DND-41 (cell line): ENCODE results near the gene GALNT12.

Experiments used
- ATAC-seq: fragments of 200-7000 bp; cut with Tn5 transposase; 3 replicates; pipeline ENCODE4 v1.9.1; 2021; ENCODE audit warnings: low read depth; ENCODE audit not compliant: insufficient read depth
- DNase-seq: peaks from one replicate; pipeline ENCODE4 v3.0.0-alpha.2; 2020
- H2AFZ ChIP-seq: 2 replicates; pipeline ENCODE4 v1.6.0; 2012; ENCODE audit warnings: low read depth, low read length
- H3K27ac ChIP-seq: 2 replicates; pipeline ENCODE4 v1.5.1; 2012; ENCODE audit warnings: low read length, inconsistent platforms
- H3K27me3 ChIP-seq: fragments of 200-600 bp; sonication (generic); 2 replicates; pipeline ENCODE4 v1.6.0; 2012; ENCODE audit warnings: low read length, mild to moderate bottlenecking, inconsistent platforms; ENCODE audit not compliant: insufficient read depth, poor library complexity
- H3K36me3 ChIP-seq: 2 replicates; pipeline ENCODE4 v1.5.1; 2012; ENCODE audit warnings: low read length, inconsistent platforms; ENCODE audit not compliant: insufficient read depth
- H3K4me1 ChIP-seq: 2 replicates; pipeline ENCODE4 v1.5.1; 2012; ENCODE audit warnings: mild to moderate bottlenecking, low read length; ENCODE audit not compliant: insufficient read depth
- H3K4me2 ChIP-seq: 2 replicates; pipeline ENCODE4 v1.6.0; 2012; ENCODE audit warnings: mild to moderate bottlenecking, moderate library complexity, low read length, inconsistent platforms; ENCODE audit not compliant: insufficient read depth
- H3K4me3 ChIP-seq, 2 experiments: fragments of 200-600 bp in 1 of 2; shearing (Covaris generic) in 1 of 2; 2 replicates each; pipeline ENCODE4 v1.5.1; 2012 to 2016; ENCODE audit warnings: inconsistent platforms in 2 of 2, low read length in 2 of 2, mild to moderate bottlenecking in 2 of 2, low read depth in 1 of 2, moderate library complexity in 1 of 2
- H3K79me2 ChIP-seq: 2 replicates; pipeline ENCODE4 v1.6.0; 2012; ENCODE audit warnings: low read length, inconsistent platforms; ENCODE audit not compliant: insufficient read depth
- H3K9ac ChIP-seq: 2 replicates; pipeline ENCODE4 v1.6.0; 2012; ENCODE audit warnings: low read depth, mild to moderate bottlenecking, inconsistent platforms, low read length, moderate library complexity
- H3K9me3 ChIP-seq: 2 replicates; pipeline ENCODE4 v1.5.1; 2012; ENCODE audit warnings: low read length, moderate library complexity, mild to moderate bottlenecking, inconsistent platforms; ENCODE audit not compliant: insufficient read depth, severe bottlenecking
- H4K20me1 ChIP-seq: 2 replicates; pipeline ENCODE4 v1.6.0; 2012; ENCODE audit warnings: low read length; ENCODE audit not compliant: insufficient read depth
- EZH2 ChIP-seq: IDR thresholded peaks from 3 replicates; pipeline ENCODE4 v1.6.1; 2012; ENCODE audit warnings: borderline replicate concordance, low read depth, mild to moderate bottlenecking, moderate library complexity, low read length, inconsistent platforms; ENCODE audit not compliant: severe bottlenecking
- TF ChIP-seq, protein P1 (sequence below): IDR thresholded peaks from 2 replicates; pipeline ENCODE4 v1.5.1; 2012; ENCODE audit warnings: borderline replicate concordance, low read length, moderate library complexity, mild to moderate bottlenecking; ENCODE audit not compliant: poor library complexity, severe bottlenecking; ENCODE audit errors: extremely low read depth

GALNT12 gene, protein sequence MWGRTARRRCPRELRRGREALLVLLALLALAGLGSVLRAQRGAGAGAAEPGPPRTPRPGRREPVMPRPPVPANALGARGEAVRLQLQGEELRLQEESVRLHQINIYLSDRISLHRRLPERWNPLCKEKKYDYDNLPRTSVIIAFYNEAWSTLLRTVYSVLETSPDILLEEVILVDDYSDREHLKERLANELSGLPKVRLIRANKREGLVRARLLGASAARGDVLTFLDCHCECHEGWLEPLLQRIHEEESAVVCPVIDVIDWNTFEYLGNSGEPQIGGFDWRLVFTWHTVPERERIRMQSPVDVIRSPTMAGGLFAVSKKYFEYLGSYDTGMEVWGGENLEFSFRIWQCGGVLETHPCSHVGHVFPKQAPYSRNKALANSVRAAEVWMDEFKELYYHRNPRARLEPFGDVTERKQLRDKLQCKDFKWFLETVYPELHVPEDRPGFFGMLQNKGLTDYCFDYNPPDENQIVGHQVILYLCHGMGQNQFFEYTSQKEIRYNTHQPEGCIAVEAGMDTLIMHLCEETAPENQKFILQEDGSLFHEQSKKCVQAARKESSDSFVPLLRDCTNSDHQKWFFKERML

DNA sequence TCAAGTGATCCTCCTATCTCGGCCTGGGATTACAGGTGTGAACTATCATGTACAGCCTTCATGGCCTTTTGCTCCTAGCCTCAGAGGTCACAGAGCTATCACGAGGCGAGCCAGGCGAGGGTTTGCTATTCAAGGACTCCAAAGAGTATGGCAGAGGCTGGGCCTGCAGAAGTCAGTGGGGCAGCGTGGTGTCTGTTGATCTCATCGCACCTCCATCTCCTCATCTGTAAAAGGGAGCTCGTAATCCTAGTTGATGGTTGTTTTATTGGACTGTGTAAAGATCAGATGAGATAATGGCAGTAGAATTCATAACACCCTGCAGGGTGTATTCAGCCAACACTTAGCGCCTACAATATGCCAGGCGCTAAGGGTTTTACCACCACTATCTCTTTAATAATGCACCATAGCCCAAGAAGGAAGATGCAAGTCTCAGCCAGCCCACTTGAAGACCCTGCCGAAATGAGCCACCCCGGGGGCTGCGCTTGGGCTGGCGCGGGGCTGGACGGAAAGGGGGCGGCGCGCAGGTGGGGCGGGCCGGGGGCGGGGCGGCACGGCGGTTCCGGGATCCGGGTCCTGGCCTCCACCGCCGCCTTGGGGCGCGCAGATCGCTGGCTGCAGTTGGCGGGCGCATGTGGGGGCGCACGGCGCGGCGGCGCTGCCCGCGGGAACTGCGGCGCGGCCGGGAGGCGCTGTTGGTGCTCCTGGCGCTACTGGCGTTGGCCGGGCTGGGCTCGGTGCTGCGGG lies at the start of gene GALNT12:
Gene GALNT12, plus strand, starts transcription at position 601 of the 744 bp plus-strand sequence. Its CDS starts 29 bp downstream, at position 630.
- ATAC-seq (0 out of 3 replicates have a peak, but pooled peaks have one; percentile 27), DNase-seq (no peak)
- Histone ChIP-seq H3K27ac (no peak within 1 kb of the TSS), H3K4me2 (no peak within 1 kb of the TSS), H3K9me3 (no peaks in the 10 kb centered on the region), H3K36me3 (no peaks in the 10 kb centered on the region), H3K9ac (no peak within 1 kb of the TSS), H3K27me3 (peaks cover 27% of the 10 kb centered on the region), H4K20me1 (no peaks in the 10 kb centered on the region), H3K4me1 (no peaks in the 10 kb centered on the region), H2AFZ (no peak within 1 kb of the TSS), H3K79me2 (no peaks in the 10 kb centered on the region), H3K4me3 (no peak within 1 kb of the TSS)
- no peak for TF ChIP-seq EZH2
- TF ChIP-seq, protein P1, sequence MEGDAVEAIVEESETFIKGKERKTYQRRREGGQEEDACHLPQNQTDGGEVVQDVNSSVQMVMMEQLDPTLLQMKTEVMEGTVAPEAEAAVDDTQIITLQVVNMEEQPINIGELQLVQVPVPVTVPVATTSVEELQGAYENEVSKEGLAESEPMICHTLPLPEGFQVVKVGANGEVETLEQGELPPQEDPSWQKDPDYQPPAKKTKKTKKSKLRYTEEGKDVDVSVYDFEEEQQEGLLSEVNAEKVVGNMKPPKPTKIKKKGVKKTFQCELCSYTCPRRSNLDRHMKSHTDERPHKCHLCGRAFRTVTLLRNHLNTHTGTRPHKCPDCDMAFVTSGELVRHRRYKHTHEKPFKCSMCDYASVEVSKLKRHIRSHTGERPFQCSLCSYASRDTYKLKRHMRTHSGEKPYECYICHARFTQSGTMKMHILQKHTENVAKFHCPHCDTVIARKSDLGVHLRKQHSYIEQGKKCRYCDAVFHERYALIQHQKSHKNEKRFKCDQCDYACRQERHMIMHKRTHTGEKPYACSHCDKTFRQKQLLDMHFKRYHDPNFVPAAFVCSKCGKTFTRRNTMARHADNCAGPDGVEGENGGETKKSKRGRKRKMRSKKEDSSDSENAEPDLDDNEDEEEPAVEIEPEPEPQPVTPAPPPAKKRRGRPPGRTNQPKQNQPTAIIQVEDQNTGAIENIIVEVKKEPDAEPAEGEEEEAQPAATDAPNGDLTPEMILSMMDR: no peak

DNA sequence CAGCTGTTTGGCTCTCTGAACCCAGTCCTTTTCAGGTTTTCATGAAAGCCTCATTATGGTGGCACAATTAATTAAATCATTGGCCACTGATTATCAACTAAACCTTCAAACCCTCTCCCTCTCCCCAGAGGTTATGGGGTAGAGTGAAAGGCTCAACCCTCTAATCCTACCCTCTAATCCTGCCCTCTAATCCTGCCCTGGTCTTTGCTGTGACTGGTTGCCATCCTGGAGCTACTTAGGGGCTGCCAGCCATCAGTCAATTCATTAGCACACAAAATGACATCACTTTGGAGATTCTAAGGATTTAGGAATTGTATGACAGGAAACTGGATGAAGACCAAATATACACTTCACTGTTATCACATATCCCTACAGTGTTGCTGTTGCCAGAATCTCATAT lies 47.2 kb upstream of the GALNT12 start:
- no peaks in the 10 kb centered on the region for H3K9me3 ChIP-seq
- no peak overlapping the region for H2AFZ ChIP-seq
- no peaks in the 10 kb centered on the region for H3K36me3 ChIP-seq
- H4K20me1 ChIP-seq: no peaks in the 10 kb centered on the region
- TF ChIP-seq EZH2: no peak
- TF ChIP-seq, protein P1: no peak
- H3K4me1 ChIP-seq: no peaks in the 10 kb centered on the region
- no peak for DNase-seq
- no peaks in the 10 kb centered on the region for H3K79me2 ChIP-seq
- no peak overlapping the region for H3K9ac ChIP-seq
- H3K4me2 ChIP-seq: no peak overlapping the region
- no peak for ATAC-seq
- no peak overlapping the region for H3K27ac ChIP-seq
- no peaks in the 10 kb centered on the region for H3K27me3 ChIP-seq
- no peak overlapping the region for H3K4me3 ChIP-seq

DNA sequence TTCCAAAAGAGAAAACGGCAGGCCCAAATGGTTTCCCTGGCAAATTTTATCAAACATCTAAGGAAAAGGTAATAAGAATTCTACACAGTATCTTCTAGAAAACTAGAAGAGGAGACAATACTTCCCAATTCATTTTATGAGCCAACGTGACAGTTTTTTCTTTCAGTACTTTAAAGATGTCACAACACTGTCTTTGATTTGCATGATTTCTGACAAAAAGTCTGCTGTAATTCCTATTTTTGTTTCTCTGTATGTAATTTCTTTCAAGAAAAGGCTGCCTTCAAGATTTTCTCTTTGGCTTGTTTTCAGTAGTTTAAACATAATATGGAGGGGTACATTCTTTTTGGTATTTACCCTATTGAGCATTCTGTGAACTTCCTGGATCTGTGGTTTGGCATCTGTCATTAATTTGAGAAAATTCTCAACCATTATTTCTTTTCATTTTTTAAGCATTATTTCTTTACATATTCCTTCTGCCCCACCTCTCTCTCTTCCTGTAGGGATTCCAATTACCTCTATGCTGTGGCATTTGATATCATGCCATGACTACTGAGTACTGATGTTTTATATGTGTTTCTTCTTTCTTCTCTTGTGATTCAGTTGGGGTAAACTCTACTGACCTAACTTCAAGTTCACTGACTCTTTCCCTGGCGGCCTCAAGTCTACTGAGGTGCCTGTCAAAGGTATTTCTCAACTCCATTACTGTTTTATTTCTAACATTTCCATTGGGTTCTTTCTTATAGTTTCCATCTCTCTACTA lies 43.3 kb upstream of the GALNT12 start:
- no peak overlapping the region for H3K9ac ChIP-seq
- no peaks in the 10 kb centered on the region for H3K79me2 ChIP-seq
- ATAC-seq: no peak
- H2AFZ ChIP-seq: no peak overlapping the region
- H3K4me3 ChIP-seq: no peak overlapping the region
- no peak overlapping the region for H3K4me2 ChIP-seq
- no peaks in the 10 kb centered on the region for H3K9me3 ChIP-seq
- no peak for DNase-seq
- H3K4me1 ChIP-seq: no peaks in the 10 kb centered on the region
- no peaks in the 10 kb centered on the region for H3K36me3 ChIP-seq
- no peak overlapping the region for H3K27ac ChIP-seq
- H3K27me3 ChIP-seq: no peaks in the 10 kb centered on the region
- no peak for TF ChIP-seq EZH2
- TF ChIP-seq, protein P1: no peak
- no peaks in the 10 kb centered on the region for H4K20me1 ChIP-seq
